Thyroid gland (tissue), 4 donors: ENCODE data around the gene NECAB2. TPM values are rescaled to one million over a fixed set of nuclear protein-coding genes. Genes with fewer than 3 reads are reported as not detected.

Source experiments
- DNase-seq, 2 donors: peaks; one replicate each; pipeline ENCODE4 v3.0.0-alpha.2; 2019
- H3K27ac ChIP-seq, 3 donors: fragments of 200-600 bp; sonication (generic); 1 replicate in 2 of 3; 2 replicates in 1 of 3; pipeline ENCODE4 v1.5.1; 2016 to 2019; ENCODE audit warnings: mild to moderate bottlenecking in 1 of 3, moderate library complexity in 1 of 3
- H3K27me3 ChIP-seq: fragments of 200-600 bp; sonication (generic); one replicate; pipeline ENCODE4 v1.5.1; 2019
- H3K36me3 ChIP-seq, 2 donors: fragments of 200-600 bp; sonication (generic); one replicate each; pipeline ENCODE4 v1.5.1; 2016 to 2019
- H3K4me1 ChIP-seq, 2 donors: fragments of 200-600 bp; sonication (generic); one replicate each; pipeline ENCODE4 v1.5.1; 2017 to 2019
- H3K4me3 ChIP-seq, 3 donors: fragments of 200-600 bp; sonication (generic); replicated peaks in 1 of 3; 1 replicate in 2 of 3; 2 replicates in 1 of 3; pipeline ENCODE4 v1.5.1; 2016; ENCODE audit warnings: mild to moderate bottlenecking in 1 of 3
- H3K9me3 ChIP-seq: fragments of 200-600 bp; sonication (generic); one replicate; pipeline ENCODE4 v1.5.1; 2017
- POLR2A ChIP-seq, 2 donors: fragments of 450-650 bp; IDR thresholded peaks; one replicate each; pipeline ENCODE4 v1.6.1; 2017; ENCODE audit warnings: antibody characterized with exemption in 2 of 2, mild to moderate bottlenecking in 2 of 2, moderate library complexity in 1 of 2
- WGBS, 2 donors: methylation state at CpG; one replicate each; pipeline ENCODE4 v1.1.5; 2017; 5-methylcytosine and 5-hydroxymethylcytosine counted together
- intact Hi-C: fragments of 100-400 bp; cut with DNase I; formaldehyde crosslinking; loops from one replicate; pipeline ENCODE4 v1.15.1; 2023
- total RNA-seq, 4 donors: library from RNA; depleted of rRNA; stranded (reverse); fragments of >200 nt; gene quantifications; one replicate each; pipeline ENCODE4 v1.2.3, GENCODE V29; 2016
- TF ChIP-seq, protein P1 (sequence below), 6 experiments: fragments of 200-600 bp in 3 of 6; fragments of 450-650 bp in 3 of 6; sonication (generic) in 3 of 6; IDR thresholded peaks; one replicate each; pipeline ENCODE4 v1.5.1; 2016 to 2019; ENCODE audit warnings: antibody characterized with exemption in 6 of 6, mild to moderate bottlenecking in 2 of 6, inconsistent platforms in 1 of 6, moderate library complexity in 1 of 6

The NECAB2 gene
- total RNA-seq, 4 donors from 2014 or later: 0.63 to 0.94 TPM; not detected in 2

DNA sequence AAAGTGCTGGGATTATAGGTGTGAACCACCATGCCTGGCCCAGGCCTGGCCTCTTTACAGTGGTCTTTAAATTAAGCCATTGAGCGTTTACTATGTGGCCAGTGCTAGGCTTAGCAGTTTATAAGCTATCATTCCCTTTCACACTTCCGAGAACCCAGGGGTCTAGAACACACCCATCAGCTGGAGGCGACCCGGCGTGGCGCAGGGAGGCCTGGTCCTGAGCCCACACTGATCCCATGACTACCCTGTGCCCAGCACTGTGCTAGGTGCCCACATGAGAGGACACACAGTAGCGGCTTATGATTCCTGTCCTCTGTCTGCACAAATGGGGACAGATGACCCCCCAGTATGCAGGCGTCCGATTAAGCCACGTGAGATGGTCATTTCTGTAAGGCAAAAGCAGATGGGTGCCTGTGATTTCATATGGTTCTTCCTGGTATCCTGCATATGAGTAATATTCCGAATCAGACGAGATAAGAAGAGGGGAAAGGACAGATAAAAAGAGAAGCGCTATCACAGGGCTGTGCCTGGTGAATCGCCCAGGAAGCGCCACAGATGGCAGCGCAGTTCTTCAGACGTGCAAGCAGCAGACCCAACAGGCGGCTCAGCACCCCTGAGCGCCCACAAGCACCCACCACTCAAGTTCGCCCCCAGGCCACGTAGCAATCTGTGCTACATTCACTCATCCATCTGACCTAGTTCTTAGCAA lies 9.8 kb upstream of the NECAB2 start:
- Histone ChIP-seq H3K27ac (no peak overlapping the region), H3K4me3 (no peak overlapping the region), H3K9me3 (no peaks in the 10 kb centered on the region), H3K27me3 (no peaks in the 10 kb centered on the region), H3K36me3 (peaks cover 38 to 55% of the 10 kb centered on the region in 2 donors), H3K4me1 (peaks cover 17 to 18% of the 10 kb centered on the region in 2 donors)
- DNase-seq: no peak
- intact Hi-C loops: no loop called here
- 84 to 87% methylated on average over 21 of the region's 21 CpGs for WGBS, 2 donors
- no peak for TF ChIP-seq POLR2A (IDR thresholded peaks at IDR 0.05)
- TF ChIP-seq, protein P1, sequence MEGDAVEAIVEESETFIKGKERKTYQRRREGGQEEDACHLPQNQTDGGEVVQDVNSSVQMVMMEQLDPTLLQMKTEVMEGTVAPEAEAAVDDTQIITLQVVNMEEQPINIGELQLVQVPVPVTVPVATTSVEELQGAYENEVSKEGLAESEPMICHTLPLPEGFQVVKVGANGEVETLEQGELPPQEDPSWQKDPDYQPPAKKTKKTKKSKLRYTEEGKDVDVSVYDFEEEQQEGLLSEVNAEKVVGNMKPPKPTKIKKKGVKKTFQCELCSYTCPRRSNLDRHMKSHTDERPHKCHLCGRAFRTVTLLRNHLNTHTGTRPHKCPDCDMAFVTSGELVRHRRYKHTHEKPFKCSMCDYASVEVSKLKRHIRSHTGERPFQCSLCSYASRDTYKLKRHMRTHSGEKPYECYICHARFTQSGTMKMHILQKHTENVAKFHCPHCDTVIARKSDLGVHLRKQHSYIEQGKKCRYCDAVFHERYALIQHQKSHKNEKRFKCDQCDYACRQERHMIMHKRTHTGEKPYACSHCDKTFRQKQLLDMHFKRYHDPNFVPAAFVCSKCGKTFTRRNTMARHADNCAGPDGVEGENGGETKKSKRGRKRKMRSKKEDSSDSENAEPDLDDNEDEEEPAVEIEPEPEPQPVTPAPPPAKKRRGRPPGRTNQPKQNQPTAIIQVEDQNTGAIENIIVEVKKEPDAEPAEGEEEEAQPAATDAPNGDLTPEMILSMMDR (IDR thresholded peaks at IDR 0.05): no peak

- H3K4me1 ChIP-seq: peaks cover 9 to 12% of the 10 kb centered on the region in 2 donors
- DNase-seq: no peak
- no peak overlapping the region for H3K4me3 ChIP-seq
- no peaks in the 10 kb centered on the region for H3K9me3 ChIP-seq
- intact Hi-C loops: no loop called here
- 83 to 85% methylated on average over 21 of the region's 21 CpGs for WGBS, 2 donors
- H3K36me3 ChIP-seq: peaks cover 41 to 61% of the 10 kb centered on the region in 2 donors
- H3K27ac ChIP-seq: no peak overlapping the region
- no peaks in the 10 kb centered on the region for H3K27me3 ChIP-seq
- TF ChIP-seq, protein P1 (IDR thresholded peaks at IDR 0.05): no peak
- no peak for TF ChIP-seq POLR2A (IDR thresholded peaks at IDR 0.05)
Observed at GRCh38 chr16:83958846-83959565, 9.0 kb upstream of the NECAB2 start.

- Histone ChIP-seq H3K27ac (no peak overlapping the region), H3K36me3 (peaks cover 41 to 61% of the 10 kb centered on the region in 2 donors), H3K4me1 (peaks cover 1 to 4% of the 10 kb centered on the region in 2 donors), H3K9me3 (no peaks in the 10 kb centered on the region), H3K27me3 (no peaks in the 10 kb centered on the region), H3K4me3 (no peak overlapping the region)
- 81 to 87% methylated on average over 12 of the region's 12 CpGs for WGBS, 2 donors
- DNase-seq: no peak
- intact Hi-C loops: loop anchor here (10.0 kb wide), 1 partner anchor 225 kb away; the partner anchor contains the start of gene TAF1C
- TF ChIP-seq, protein P1 (IDR thresholded peaks at IDR 0.05): no peak
- TF ChIP-seq POLR2A (IDR thresholded peaks at IDR 0.05): no peak
Observed at GRCh38 chr16:83959656-83960434, 8.2 kb upstream of the NECAB2 start.

- WGBS, 2 donors: 93 to 96% methylated on average over 15 to 23 of the region's 29 CpGs
- Histone ChIP-seq H3K36me3 (peaks cover 41 to 68% of the 10 kb centered on the region in 2 donors), H3K27ac (no peak overlapping the region), H3K4me1 (no peaks in the 10 kb centered on the region), H3K27me3 (no peaks in the 10 kb centered on the region), H3K9me3 (no peaks in the 10 kb centered on the region), H3K4me3 (no peak overlapping the region)
- no peak for DNase-seq
- TF ChIP-seq, protein P1 (IDR thresholded peaks at IDR 0.05): no peak
- no peak for TF ChIP-seq POLR2A (IDR thresholded peaks at IDR 0.05)
- intact Hi-C loops: loop anchor here (10.0 kb wide), 1 partner anchor 224 kb away; the partner anchor contains the start of gene TAF1C
Observed at GRCh38 chr16:83960521-83961249, 7.4 kb upstream of the NECAB2 start.
